HG03175 (cell line): ENCODE results near the gene KNG1.
A peak's percentile ranks its signal among the peaks of the same experiment; 100 is the strongest.
"Not testable (repeated sequence)": the region's sequence is repeated elsewhere in the genome, so short reads cannot be mapped to it uniquely, and the experiment has no call there.

Experiments
- ATAC-seq: cut with Tn5 transposase; IDR thresholded peaks from one replicate; pipeline ENCODE4 v1.9.1; 2021; ENCODE audit warnings: mild to moderate bottlenecking, moderate library complexity; ENCODE audit not compliant: unreplicated experiment

Gene KNG1

DNA sequence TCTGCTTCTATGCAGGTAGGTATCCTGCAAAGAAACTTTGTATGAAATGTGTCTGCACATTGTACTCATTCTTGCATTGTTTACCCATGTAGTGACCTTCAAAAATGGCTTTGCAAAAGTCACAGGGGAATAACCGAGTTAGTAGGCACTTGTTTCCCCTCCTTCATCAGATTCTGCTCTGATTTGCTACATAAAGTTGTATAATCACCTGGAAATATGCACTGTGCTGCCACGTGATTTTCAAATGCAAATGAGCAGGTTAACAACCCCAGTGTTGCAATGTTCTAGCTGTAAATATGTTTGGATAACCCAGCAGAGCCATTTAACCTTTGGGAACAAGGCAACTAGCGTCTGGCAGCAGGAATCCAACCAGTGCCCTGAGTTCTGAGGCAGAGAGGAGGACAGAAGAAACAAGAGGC is at the start of gene KNG1:
Gene KNG1 (plus strand): TSS at position 321 of the 419 bp plus-strand sequence. CDS start 184 bp downstream, outside the sequence.
- ATAC-seq, result no peak

- no peak for ATAC-seq
Measured at GRCh38 chr3:186668426-186668825, 48.7 kb upstream of the KNG1 start.

- no peak for ATAC-seq
Measured at GRCh38 chr3:186669378-186670084, 47.6 kb upstream of the KNG1 start.

GRCh38 chr3:186670155-186670554 is 47.0 kb upstream of the KNG1 start:
- no peak for ATAC-seq

GRCh38 chr3:186671051-186671450 is 46.1 kb upstream of the KNG1 start:
- no peak for ATAC-seq

GRCh38 chr3:186678604-186679003 is 38.6 kb upstream of the KNG1 start:
- ATAC-seq, result no peak

DNA sequence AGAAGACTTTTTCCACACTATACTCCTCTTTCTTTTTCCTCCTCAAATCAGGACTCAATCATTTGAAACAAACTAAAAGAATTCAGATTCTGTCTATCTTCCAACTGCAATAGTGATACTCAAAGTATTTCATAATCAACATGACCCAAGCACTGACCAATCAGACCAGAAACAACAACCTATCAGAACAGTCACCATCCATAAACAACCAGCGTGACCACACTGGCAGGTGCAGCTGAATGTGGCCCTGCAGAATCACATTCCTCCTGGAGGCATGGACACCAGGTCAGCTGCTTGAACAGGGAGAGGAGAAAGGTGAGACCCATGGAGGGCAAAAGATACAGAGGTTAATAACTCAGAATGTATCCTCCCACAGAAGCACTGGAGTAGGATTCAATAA is 38.0 kb upstream of the KNG1 start:
- ATAC-seq, result no peak

DNA sequence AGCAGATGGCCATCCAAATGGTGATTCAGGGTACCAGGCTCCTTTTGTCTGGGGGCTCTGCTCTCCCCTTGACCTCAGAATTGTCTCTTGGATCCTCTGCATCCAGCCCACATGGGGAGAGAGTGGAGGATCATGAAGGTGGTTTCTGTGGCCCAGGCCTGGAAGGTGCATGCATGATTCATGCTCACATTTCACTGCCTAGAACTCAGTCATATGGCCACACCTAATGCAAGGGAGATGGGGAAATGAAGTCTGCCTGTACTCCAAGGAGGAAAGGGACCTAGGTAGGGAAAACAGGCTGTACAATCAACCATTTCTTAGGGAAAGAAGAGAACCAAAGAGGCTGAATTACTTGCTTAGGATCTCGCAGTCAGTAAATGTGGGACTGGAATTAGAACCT is 36.3 kb upstream of the KNG1 start:
- ATAC-seq, result no peak

- ATAC-seq, result no peak
Measured at GRCh38 chr3:186682812-186683211, 34.3 kb upstream of the KNG1 start.

GRCh38 chr3:186683979-186684378 is 33.2 kb upstream of the KNG1 start:
- ATAC-seq, result no peak

DNA sequence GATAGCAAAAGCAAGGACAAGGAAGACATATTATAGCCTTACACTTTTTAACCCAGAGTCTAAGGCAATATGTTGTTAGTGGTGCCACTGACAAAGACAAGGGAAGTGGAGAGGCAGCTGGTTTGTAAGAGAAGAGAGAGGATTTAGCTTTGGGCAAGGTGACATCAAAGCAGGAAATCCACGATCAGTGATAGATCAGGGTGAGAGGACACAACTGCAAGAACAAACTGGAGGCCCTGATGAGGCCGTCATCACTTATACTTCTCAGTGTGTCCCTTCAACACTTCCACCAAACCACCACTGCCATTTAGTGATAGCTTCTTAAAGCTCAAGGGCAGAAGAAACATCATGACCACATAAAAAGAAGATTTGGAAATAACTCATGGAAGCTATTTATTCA is 30.7 kb upstream of the KNG1 start:
- not testable (repeated sequence) for ATAC-seq

DNA sequence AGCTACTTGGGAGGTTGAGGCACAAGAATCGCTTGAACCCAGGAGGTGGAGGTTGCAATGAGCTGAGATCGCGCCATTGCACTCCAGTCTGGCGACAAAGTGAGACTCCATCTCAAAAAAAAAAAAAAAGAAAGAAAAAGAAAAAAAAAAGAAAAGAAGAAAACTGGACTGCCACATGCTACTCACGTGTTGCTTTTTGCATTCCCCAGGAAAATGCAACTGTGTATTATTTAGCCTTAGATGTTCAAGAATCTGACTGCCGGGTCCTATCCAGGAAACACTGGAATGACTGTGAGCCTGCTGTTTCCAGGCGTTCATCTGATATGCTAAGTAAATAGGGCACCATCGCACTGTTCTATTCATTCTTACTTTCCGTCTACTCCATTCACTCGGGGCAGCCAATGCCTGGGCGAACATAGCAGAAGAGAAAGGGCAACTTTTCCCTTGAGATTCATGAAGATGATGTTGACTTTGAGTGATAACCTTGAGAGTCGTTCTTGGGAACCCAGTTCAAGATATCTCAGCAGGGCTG is 30.0 kb upstream of the KNG1 start:
- ATAC-seq, result no peak

DNA sequence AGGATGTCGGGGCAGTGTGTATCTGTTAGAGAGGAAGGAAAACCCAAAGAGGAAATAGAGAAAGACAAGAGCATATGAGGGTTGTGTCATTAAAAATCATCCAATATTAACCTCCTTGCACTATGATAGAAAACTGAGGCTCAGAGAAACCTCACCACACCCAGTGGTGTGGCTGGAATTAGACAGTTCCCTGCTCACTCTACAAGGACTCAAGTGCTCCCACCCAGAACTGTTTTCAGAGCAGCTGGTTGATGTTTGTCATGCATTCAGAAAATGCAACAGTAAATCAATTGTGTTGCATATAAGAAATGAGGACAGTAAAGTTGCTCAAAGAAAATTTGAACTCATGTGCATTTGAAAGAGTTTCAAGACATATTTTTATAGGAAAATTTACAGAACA is 26.9 kb upstream of the KNG1 start:
- ATAC-seq, result not testable (repeated sequence)

DNA sequence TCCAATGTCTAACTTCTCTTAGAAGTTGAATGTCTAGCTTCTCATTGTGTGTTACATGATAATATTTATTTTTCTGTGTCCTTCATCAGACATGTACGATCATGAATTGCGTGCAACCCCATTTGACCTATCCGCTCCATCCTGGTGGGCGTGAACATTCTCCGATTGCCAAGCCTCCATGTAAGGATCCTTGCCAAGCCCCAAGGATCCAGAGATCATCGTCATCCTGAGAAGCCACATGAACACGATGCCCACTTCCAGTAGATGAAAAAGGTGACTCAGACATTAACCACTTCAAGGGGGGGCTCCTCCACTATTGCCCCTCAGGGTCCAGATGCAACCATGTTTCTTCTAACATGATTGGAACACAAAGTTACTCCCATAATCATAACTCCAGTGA is 25.5 kb upstream of the KNG1 start:
- no peak for ATAC-seq

DNA sequence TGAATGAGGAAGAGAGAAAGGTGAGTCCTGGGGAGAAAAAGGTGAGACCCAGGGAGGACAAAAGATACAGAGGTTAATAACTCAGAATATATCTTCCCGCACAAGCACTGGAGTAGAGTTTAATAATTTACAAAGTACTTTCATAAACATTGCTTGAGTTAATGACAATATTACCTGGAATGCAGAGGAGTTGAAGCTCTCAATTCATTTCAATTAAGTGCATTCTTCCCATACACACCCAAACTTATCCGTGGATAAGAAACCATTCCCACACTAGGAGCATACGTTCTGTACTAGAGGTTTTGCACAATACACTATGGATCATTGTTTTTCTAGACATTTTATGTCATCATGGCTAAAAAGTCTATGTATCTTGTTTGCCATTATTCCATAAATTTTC is 23.3 kb upstream of the KNG1 start:
- ATAC-seq, result no peak

- ATAC-seq, result no peak
Measured at GRCh38 chr3:186694288-186695032, 22.7 kb upstream of the KNG1 start.

GRCh38 chr3:186696522-186696921 is 20.6 kb upstream of the KNG1 start:
- no peak for ATAC-seq

GRCh38 chr3:186697510-186697909 is 19.6 kb upstream of the KNG1 start:
- ATAC-seq, result no peak

- ATAC-seq, result no peak
Measured at GRCh38 chr3:186700267-186700666, 16.9 kb upstream of the KNG1 start.

GRCh38 chr3:186702451-186702850 is 14.7 kb upstream of the KNG1 start:
- not testable (repeated sequence) for ATAC-seq

DNA sequence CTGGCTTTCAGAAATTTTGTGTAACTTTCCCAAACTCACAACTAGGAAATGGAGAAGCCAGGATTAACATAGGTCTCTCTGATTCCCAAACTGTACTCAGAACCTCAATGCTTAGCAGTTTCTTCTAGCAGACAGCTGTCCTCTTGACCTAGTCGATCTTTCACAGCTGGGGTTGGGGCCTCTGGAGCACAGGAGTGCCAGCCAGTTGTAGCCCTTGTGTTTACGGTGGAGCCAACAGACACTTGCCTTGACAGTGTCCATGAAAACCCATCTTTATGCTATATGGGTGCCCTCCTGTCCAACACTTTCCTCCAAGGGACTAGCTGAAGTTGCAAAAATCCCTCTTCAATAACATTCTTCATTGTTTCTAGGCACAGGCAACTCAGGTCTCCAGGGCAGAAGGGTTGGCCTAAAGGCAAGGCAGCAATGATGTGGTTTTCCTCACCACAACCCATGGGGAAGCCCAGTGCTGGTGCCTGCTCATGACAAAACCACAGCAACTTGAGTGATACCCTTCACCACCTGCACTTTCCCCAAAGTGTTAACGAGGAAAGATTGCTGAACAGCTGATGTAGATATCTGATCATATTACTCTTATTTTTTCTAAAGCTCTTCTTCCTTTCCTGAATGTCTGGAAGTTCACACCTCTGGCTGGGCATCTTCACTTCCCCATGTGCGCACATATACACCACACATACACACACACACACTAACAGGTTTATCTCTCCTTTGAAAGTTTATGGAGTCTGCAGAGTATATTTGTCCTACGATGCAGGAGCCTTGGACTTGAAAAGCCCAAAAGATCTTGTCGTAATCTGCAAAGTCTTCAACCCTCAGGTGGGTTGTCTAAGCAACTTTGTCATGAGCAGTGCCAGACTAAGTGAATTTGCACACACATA is 11.0 kb upstream of the KNG1 start:
- peak; percentile 75 for ATAC-seq
